Stimulated activated naive CD8-positive, alpha-beta T cell treated with anti-CD3 and anti-CD28 coated beads, Interleukin-15, amount 100 ng/mL, for 72 hours (primary cell): ENCODE data around the gene MAPK10.
A peak's percentile ranks its signal among the peaks of the same experiment; 100 is the strongest.
"Not testable (repeated sequence)": the region's sequence is repeated elsewhere in the genome, so short reads cannot be mapped to it uniquely, and the experiment has no call there.

ENCODE experiments used
- ATAC-seq: fragments of 150-1000 bp; cut with Tn5 transposase; 2 replicates; pipeline ENCODE4 v1.10.0; 2021; ENCODE audit warnings: mild to moderate bottlenecking, moderate library complexity
- DNase-seq, 2 donors: peaks; one replicate each; pipeline ENCODE4 v3.0.0; 2021 to 2022
- H3K27ac Mint-ChIP-seq, 2 donors: one replicate each; pipeline ENCODE4 v1.8.0; 2022; ENCODE audit warnings: mild to moderate bottlenecking in 2 of 2, mixed read lengths in 2 of 2, moderate library complexity in 2 of 2
- H3K27me3 Mint-ChIP-seq: one replicate; pipeline ENCODE4 v1.8.0; 2022; ENCODE audit warnings: mixed read lengths
- H3K4me1 Mint-ChIP-seq: one replicate; pipeline ENCODE4 v1.8.0; 2022; ENCODE audit warnings: mild to moderate bottlenecking, mixed read lengths
- H3K4me3 Mint-ChIP-seq, 2 donors: one replicate each; pipeline ENCODE4 v1.8.0; 2022; ENCODE audit warnings: mild to moderate bottlenecking in 2 of 2, mixed read lengths in 2 of 2, moderate library complexity in 1 of 2
- H3K9me3 Mint-ChIP-seq, 2 donors: one replicate each; pipeline ENCODE4 v1.8.0; 2022; ENCODE audit warnings: mixed read lengths in 2 of 2

Gene MAPK10

DNA sequence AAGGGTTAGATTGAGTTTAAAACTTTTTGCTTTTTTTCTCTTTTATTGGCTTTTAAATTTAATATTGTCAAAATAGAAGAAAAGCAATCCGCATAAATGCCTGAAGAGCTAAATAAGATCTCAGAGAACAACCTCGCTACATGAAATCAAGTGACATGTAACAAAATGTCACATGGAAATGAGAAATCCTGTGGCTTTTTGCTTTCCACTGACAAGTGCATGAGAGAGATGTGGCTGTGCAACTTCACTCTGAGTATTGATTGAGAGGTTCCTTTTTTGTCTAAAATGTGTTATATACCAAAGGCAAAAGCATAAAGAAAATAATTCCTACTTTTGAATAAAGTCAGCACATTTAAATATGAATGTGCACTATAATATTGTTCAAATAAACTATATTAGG, 263.5 kb downstream of the MAPK10 start:
- H3K27ac Mint-ChIP-seq, result no peak overlapping the region
- H3K4me3 Mint-ChIP-seq, result no peak overlapping the region
- ATAC-seq (no peak), DNase-seq (no peak)
- no peaks in the 10 kb centered on the region for H3K27me3 Mint-ChIP-seq
- H3K9me3 Mint-ChIP-seq, result no peaks in the 10 kb centered on the region
- H3K4me1 Mint-ChIP-seq, result no peaks in the 10 kb centered on the region

GRCh38 chr4:86092684-86093083, 267.2 kb downstream of the MAPK10 start:
- Mint-ChIP-seq H3K4me3 (no peak overlapping the region), H3K9me3 (no peaks in the 10 kb centered on the region), H3K4me1 (no peaks in the 10 kb centered on the region), H3K27me3 (no peaks in the 10 kb centered on the region), H3K27ac (no peak overlapping the region)
- DNase-seq (no peak), ATAC-seq (no peak)

DNA sequence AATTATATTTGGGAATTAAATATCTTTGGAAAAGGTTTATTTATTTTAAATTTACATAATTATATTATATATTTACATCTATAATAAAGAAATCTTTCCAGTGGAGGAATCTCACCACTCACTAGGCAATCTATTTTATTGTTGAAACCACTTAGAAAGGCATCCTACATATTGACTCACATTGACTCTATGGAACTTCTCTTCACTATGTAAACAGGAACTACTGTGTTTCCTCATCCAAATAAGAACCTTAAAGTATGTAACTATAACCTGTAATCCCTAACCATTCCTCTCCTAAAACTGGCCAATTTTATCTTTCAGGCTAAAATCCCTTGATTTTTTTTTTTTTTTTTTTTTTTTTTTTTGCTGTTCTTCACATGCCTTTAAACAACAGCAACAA, 268.7 kb downstream of the MAPK10 start:
- Mint-ChIP-seq H3K9me3 (no peaks in the 10 kb centered on the region), H3K4me3 (no peak overlapping the region), H3K4me1 (no peaks in the 10 kb centered on the region), H3K27me3 (no peaks in the 10 kb centered on the region), H3K27ac (no peak overlapping the region)
- ATAC-seq (no peak), DNase-seq (no peak)

GRCh38 chr4:86089781-86090323, 270.0 kb downstream of the MAPK10 start:
- Mint-ChIP-seq H3K4me1 (no peaks in the 10 kb centered on the region), H3K27ac (no peak overlapping the region), H3K4me3 (no peak overlapping the region), H3K9me3 (no peaks in the 10 kb centered on the region), H3K27me3 (no peaks in the 10 kb centered on the region)
- no peak for ATAC-seq
- DNase-seq, result no peak

GRCh38 chr4:86089053-86089452, 270.8 kb downstream of the MAPK10 start:
- Mint-ChIP-seq H3K27ac (no peak overlapping the region), H3K4me1 (no peaks in the 10 kb centered on the region), H3K4me3 (no peak overlapping the region), H3K27me3 (no peaks in the 10 kb centered on the region), H3K9me3 (peaks cover 0 to under 1% of the 10 kb centered on the region in 2 donors)
- no peak for ATAC-seq
- no peak for DNase-seq

DNA sequence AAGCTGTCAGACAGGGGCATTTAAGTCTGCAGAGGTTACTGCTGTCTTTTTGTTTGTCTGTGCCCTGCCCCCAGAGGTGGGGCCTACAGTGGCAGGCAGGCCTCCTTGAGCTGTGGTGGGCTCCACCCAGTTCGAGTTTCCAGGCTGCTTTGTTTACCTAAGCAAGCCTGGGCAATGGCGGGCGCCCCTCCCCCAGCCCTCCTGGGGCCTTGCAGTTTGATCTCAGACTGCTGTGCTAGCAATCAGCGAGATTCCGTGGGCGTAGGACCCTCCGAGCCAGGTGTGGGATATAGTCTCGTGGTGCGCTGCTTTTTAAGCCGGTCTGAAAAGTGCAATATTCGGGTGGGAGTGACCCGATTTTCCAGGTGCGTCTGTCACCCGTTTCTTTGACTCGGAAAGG, 284.1 kb downstream of the MAPK10 start:
- not testable (repeated sequence) for ATAC-seq, DNase-seq, H3K27ac Mint-ChIP-seq, H3K9me3 Mint-ChIP-seq, H3K4me3 Mint-ChIP-seq, H3K4me1 Mint-ChIP-seq, H3K27me3 Mint-ChIP-seq

GRCh38 chr4:86060341-86060740, 299.5 kb downstream of the MAPK10 start:
- Mint-ChIP-seq H3K27ac (no peak overlapping the region), H3K4me1 (no peaks in the 10 kb centered on the region), H3K9me3 (peaks cover 0 to 5% of the 10 kb centered on the region in 2 donors), H3K27me3 (no peaks in the 10 kb centered on the region), H3K4me3 (no peak overlapping the region)
- DNase-seq, result no peak
- ATAC-seq, result no peak

DNA sequence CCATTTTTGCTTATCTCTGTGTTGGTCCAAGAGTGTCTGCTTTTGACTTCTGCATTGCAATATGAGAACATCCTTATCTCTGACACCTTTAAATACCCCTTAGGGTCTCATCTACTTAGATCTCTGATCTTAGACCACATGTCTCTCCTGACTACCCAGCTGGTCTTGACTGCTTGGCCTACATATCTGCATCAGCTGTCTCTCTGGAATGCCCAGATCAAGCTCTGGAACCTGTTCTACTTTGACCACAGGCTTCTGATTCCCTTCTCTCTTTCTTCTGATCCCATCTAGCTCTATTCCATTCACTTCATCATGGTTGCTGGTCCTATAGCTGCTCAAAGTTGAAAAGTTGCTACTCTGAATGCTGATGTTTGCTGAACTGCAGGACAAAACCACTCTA, 301.2 kb downstream of the MAPK10 start:
- no peak for ATAC-seq
- no peak for DNase-seq
- H3K27me3 Mint-ChIP-seq, result no peaks in the 10 kb centered on the region
- peaks cover 0 to 5% of the 10 kb centered on the region in 2 donors for H3K9me3 Mint-ChIP-seq
- no peak overlapping the region for H3K27ac Mint-ChIP-seq
- no peak overlapping the region for H3K4me3 Mint-ChIP-seq
- H3K4me1 Mint-ChIP-seq, result no peaks in the 10 kb centered on the region

DNA sequence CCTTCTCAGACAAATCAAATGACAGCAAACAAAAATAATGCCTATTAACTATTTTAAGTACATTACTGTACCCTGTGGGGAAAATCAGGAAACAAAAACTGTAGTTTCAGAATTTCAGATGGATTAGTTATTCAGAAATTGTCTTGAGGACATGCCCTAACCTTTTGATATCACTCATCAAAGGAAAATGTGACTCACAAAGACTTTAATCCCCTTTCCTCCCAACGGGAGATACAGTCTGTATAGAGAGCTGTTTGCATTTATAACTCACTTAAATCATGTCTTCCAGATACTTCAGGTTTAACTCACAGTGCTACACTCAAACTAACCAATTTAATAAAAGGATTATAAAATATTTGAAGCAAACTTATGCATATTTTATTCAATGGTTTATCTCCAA, 304.0 kb downstream of the MAPK10 start:
- Mint-ChIP-seq H3K4me3 (no peak overlapping the region), H3K27ac (no peak overlapping the region), H3K27me3 (no peaks in the 10 kb centered on the region), H3K9me3 (peaks cover 0 to 5% of the 10 kb centered on the region in 2 donors), H3K4me1 (no peaks in the 10 kb centered on the region)
- DNase-seq (no peak), ATAC-seq (no peak)

- Mint-ChIP-seq H3K4me1 (no peaks in the 10 kb centered on the region), H3K9me3 (no peaks in the 10 kb centered on the region), H3K27me3 (peaks cover 8% of the 10 kb centered on the region), H3K4me3 (no peak overlapping the region), H3K27ac (no peak overlapping the region)
- DNase-seq, result no peak
- ATAC-seq, result no peak
Measured at GRCh38 chr4:86054286-86055032, 305.4 kb downstream of the MAPK10 start.

GRCh38 chr4:86050496-86050895, 309.4 kb downstream of the MAPK10 start:
- no peak overlapping the region for H3K4me3 Mint-ChIP-seq
- DNase-seq (no peak), ATAC-seq (no peak)
- H3K9me3 Mint-ChIP-seq, result no peaks in the 10 kb centered on the region
- no peaks in the 10 kb centered on the region for H3K4me1 Mint-ChIP-seq
- H3K27me3 Mint-ChIP-seq, result peaks cover 11% of the 10 kb centered on the region
- H3K27ac Mint-ChIP-seq, result no peak overlapping the region

DNA sequence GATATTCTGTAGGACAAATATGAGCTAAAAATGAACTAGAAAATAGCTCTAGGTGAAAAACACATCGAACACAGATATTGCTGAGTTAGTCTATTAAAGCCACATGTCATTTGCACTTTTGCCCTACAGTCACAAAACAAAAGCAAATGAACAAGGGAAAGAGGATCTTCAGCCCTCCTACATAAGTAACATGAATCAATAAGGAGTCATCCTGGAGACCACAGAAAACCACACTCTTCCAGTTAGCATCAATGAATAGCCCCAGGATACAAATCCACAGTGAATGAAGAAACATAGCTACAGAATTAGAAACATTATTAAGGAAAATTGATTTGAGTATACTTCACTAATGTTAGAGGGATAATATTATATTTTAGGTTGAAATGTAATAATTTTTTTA, 311.4 kb downstream of the MAPK10 start:
- Mint-ChIP-seq H3K27me3 (peaks cover 16% of the 10 kb centered on the region), H3K9me3 (no peaks in the 10 kb centered on the region), H3K27ac (no peak overlapping the region), H3K4me1 (no peaks in the 10 kb centered on the region), H3K4me3 (no peak overlapping the region)
- DNase-seq (no peak), ATAC-seq (no peak)

DNA sequence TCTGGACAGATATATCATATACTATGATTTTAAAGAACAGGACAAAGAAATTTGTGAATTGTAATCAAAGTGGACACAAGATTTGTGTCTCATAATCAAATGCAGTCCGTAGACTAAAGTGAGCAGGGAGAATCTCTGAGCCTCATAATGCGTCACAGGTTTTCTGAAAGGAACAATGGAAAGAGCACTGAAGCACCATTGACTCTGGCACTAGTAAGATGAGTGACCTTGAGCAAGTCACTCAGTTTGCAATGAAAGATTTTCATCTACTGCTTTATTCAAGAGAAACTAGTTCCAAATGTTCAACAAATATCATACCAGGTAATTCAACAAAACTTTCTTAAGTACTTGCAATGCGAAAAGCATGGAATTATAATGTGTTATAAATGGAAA, 315.3 kb downstream of the MAPK10 start:
- peaks cover 8% of the 10 kb centered on the region for H3K27me3 Mint-ChIP-seq
- ATAC-seq, result no peak
- H3K27ac Mint-ChIP-seq, result no peak overlapping the region
- H3K9me3 Mint-ChIP-seq, result no peaks in the 10 kb centered on the region
- no peak for DNase-seq
- no peak overlapping the region for H3K4me3 Mint-ChIP-seq
- no peaks in the 10 kb centered on the region for H3K4me1 Mint-ChIP-seq

DNA sequence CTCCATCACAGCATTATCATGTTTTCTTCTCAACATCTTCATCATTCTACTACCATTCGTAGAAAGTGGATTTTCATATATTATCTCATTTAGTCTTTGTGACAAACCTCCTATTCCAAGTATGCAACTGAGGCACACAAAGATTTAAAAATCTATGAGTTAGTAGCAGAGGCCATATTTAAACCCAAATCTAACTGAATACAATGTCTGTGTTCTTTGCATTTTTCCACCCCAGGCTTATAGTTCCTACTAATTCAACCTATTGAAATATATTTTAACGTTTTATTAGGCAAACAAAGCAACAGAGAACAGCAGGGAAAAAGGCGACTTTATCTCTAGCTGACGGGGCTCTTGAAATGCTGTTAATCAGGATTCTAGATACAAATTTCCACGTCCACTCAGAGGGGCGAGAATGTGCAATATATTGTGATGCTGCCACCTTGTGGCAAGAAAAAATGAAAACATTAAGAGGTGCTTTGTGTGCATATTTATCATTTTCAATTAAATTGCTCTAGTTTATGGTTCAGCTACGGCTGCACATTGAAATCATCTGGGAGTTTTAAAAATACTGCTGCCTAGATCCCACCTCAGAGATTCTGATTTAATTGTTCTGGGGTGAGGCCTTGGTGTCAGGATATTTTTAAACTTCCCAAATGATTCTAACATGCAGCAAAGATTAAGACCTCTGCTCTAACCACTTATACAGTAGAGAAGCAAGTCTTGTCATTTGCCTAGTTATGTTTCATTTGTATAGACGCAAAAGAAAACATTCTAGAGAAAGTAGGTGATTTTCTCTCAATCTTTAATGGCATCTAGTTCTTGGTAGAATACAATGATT, 315.9 kb downstream of the MAPK10 start:
- ATAC-seq, result no peak
- H3K4me3 Mint-ChIP-seq, result no peak overlapping the region
- no peaks in the 10 kb centered on the region for H3K9me3 Mint-ChIP-seq
- peak in 1 of 2 donors; percentile 9 for DNase-seq
- H3K27ac Mint-ChIP-seq, result no peak overlapping the region
- H3K27me3 Mint-ChIP-seq, result peaks cover 7% of the 10 kb centered on the region
- no peaks in the 10 kb centered on the region for H3K4me1 Mint-ChIP-seq

DNA sequence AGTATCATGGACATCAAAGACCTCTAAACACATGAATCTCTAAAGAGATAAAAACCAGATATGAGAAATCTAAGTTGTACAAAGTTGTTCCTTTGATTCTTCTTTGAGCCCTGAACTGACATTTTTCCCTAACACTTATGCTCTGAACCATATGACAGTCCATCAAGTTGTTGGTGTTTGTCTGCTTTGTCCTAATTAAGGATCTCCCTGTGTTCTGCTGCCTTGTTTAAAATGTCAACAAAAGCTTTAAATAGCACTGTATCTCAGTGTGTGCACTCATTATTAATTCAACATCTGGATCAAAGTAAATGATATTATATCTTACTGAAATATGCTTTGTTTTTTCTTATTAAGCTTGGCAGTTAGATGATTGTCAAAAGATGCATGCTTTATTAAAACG, 321.8 kb downstream of the MAPK10 start:
- no peak overlapping the region for H3K27ac Mint-ChIP-seq
- ATAC-seq, result no peak
- no peaks in the 10 kb centered on the region for H3K4me1 Mint-ChIP-seq
- peaks cover 10% of the 10 kb centered on the region for H3K27me3 Mint-ChIP-seq
- H3K4me3 Mint-ChIP-seq, result no peak overlapping the region
- H3K9me3 Mint-ChIP-seq, result no peaks in the 10 kb centered on the region
- DNase-seq, result no peak

GRCh38 chr4:86036736-86037135, 323.1 kb downstream of the MAPK10 start:
- ATAC-seq (no peak), DNase-seq (no peak)
- H3K9me3 Mint-ChIP-seq, result no peaks in the 10 kb centered on the region
- no peak overlapping the region for H3K4me3 Mint-ChIP-seq
- peaks cover 11% of the 10 kb centered on the region for H3K27me3 Mint-ChIP-seq
- no peak overlapping the region for H3K27ac Mint-ChIP-seq
- H3K4me1 Mint-ChIP-seq, result no peaks in the 10 kb centered on the region
